A549 (cell line): Measurements from ENCODE around the gene YIPF3. TPM values are rescaled to one million over a fixed set of nuclear protein-coding genes. Genes with fewer than 3 reads are reported as not detected.

Experiments used
- ATAC-seq, 2 experiments: fragments of 200-7000 bp in 1 of 2; fragments of >200 bp in 1 of 2; cut with Nextera tagmentation in 1 of 2; cut with Tn5 transposase in 1 of 2; 3 replicates each; pipeline versions ENCODE4 v1.8.0 to v1.9.1; 2018 to 2020; ENCODE audit warnings: mild to moderate bottlenecking in 1 of 2, moderate library complexity in 1 of 2
- CTCF ChIA-PET: fragments of 300-600 bp; sonication (Branson Sonifier 250); formaldehyde crosslinking; extraction: SDS; loops from one replicate; lab custom pipeline; 2021; ENCODE audit warnings: antibody characterized with exemption, inconsistent platforms; lab: Yijun Ruan, JAX
- POLR2A ChIA-PET: fragments of 350-600 bp; formaldehyde crosslinking; extraction: SDS; loops from one replicate; lab custom pipeline; 2021; ENCODE audit warnings: antibody characterized with exemption, inconsistent platforms; lab: Yijun Ruan, JAX
- DNase-seq, 2 experiments: peaks; one replicate each; pipeline versions ENCODE4 v3.0.0 to v3.0.0-alpha.2; 2011 to 2016; ENCODE audit warnings: low read depth in 1 of 2, low spot score in 1 of 2
- FAIRE-seq: peaks from 2 replicates; lab custom pipeline; 2011; peaks lifted over from hg19 to GRCh38; lab: Jason Lieb, UNC
- H3K27ac ChIP-seq, 2 experiments: fragments of >200 bp; sonication (Bioruptor Twin); formaldehyde crosslinking; 3 replicates each; pipeline ENCODE4 v1.5.1; 2016 to 2017
- H3K4me1 ChIP-seq: fragments of >200 bp; sonication (Bioruptor Twin); formaldehyde crosslinking; 3 replicates; pipeline ENCODE4 v1.6.1; 2016
- H3K4me2 ChIP-seq: fragments of >200 bp; sonication (Bioruptor Twin); formaldehyde crosslinking; 3 replicates; pipeline ENCODE4 v1.6.1; 2016
- H3K4me3 ChIP-seq: fragments of >200 bp; sonication (Bioruptor Twin); formaldehyde crosslinking; 3 replicates; pipeline ENCODE4 v1.5.1; 2016
- H3K9me3 ChIP-seq: fragments of >200 bp; sonication (Bioruptor Twin); formaldehyde crosslinking; 3 replicates; pipeline ENCODE4 v1.6.1; 2016
- CBX8 ChIP-seq: fragments of 200-600 bp; sonication (generic); IDR thresholded peaks from 2 replicates; pipeline ENCODE4 v1.6.1; 2016
- CHD2 ChIP-seq: fragments of 150-350 bp; IDR thresholded peaks from 2 replicates; pipeline ENCODE4 v1.6.1; 2014; ENCODE audit warnings: low read length; ENCODE audit not compliant: partially characterized antibody
- FOSL2 ChIP-seq, 2 experiments: fragments of 450-650 bp in 1 of 2; fragments of >200 bp in 1 of 2; sonication (Bioruptor Twin) in 1 of 2; formaldehyde crosslinking; IDR thresholded peaks; 2 replicates each; pipeline versions ENCODE4 v1.5.0 to v1.6.1; 2016 to 2020; ENCODE audit warnings: mild to moderate bottlenecking in 1 of 2, moderate library complexity in 1 of 2
- FOXS1 ChIP-seq: fragments of 250-450 bp; sonication (Bioruptor Pico); IDR thresholded peaks from 2 replicates; pipeline ENCODE4 v1.5.0; 2020; ENCODE audit warnings: mild to moderate bottlenecking, moderate library complexity
- HOXA7 ChIP-seq: fragments of 250-450 bp; sonication (Bioruptor Pico); IDR thresholded peaks from 2 replicates; pipeline ENCODE4 v1.5.0; 2020; ENCODE audit warnings: mild to moderate bottlenecking, moderate library complexity
- HOXB5 ChIP-seq: fragments of 250-450 bp; sonication (Bioruptor Pico); IDR thresholded peaks from 2 replicates; pipeline ENCODE4 v1.5.0; 2020; ENCODE audit warnings: mild to moderate bottlenecking, moderate library complexity
- KDM5A ChIP-seq: fragments of 200-600 bp; sonication (generic); IDR thresholded peaks from 2 replicates; pipeline ENCODE4 v1.6.1; 2016; ENCODE audit warnings: antibody characterized with exemption, mild to moderate bottlenecking
- MAZ ChIP-seq: fragments of 150-350 bp; IDR thresholded peaks from 2 replicates; pipeline ENCODE4 v1.6.1; 2014; ENCODE audit warnings: antibody characterized with exemption, low read depth, low read length, borderline replicate concordance
- MYC ChIP-seq: IDR thresholded peaks from 2 replicates; pipeline ENCODE4 v1.6.1; 2012; ENCODE audit warnings: mild to moderate bottlenecking, inconsistent platforms, low read length, improper control_type of control experiment, borderline replicate concordance
- NR3C1 ChIP-seq: fragments of >200 bp; sonication (Bioruptor Twin); formaldehyde crosslinking; IDR thresholded peaks from 3 replicates; pipeline ENCODE4 v1.6.1; 2017
- PHF8 ChIP-seq: fragments of 200-600 bp; sonication (generic); IDR thresholded peaks from 2 replicates; pipeline ENCODE4 v1.6.1; 2016; ENCODE audit warnings: low read depth, mild to moderate bottlenecking, antibody characterized with exemption, moderate library complexity, borderline replicate concordance
- POLR2A ChIP-seq: IDR thresholded peaks from 2 replicates; pipeline ENCODE4 v1.6.1; 2012; ENCODE audit warnings: mild to moderate bottlenecking, low read length
- RFX5 ChIP-seq: fragments of 450-650 bp; IDR thresholded peaks from 2 replicates; pipeline ENCODE4 v1.7.1; 2014; ENCODE audit warnings: antibody characterized with exemption, mild to moderate bottlenecking, moderate library complexity
- SMC3 ChIP-seq: fragments of >200 bp; sonication (Bioruptor Twin); formaldehyde crosslinking; IDR thresholded peaks from 3 replicates; pipeline ENCODE4 v1.6.1; 2018; ENCODE audit warnings: inconsistent platforms
- TP53 ChIP-seq: fragments of 250-450 bp; sonication (Bioruptor Pico); IDR thresholded peaks from 2 replicates; pipeline ENCODE4 v1.5.0; 2021; ENCODE audit warnings: mild to moderate bottlenecking, moderate library complexity
- ZC3H11A ChIP-seq: fragments of 450-650 bp; IDR thresholded peaks from 2 replicates; pipeline ENCODE4 v1.6.1; 2014; ENCODE audit warnings: antibody characterized with exemption, mild to moderate bottlenecking
- ZNF302 ChIP-seq: fragments of 250-450 bp; sonication (Bioruptor Pico); IDR thresholded peaks from 2 replicates; pipeline ENCODE4 v1.9.0; 2021; ENCODE audit warnings: inconsistent platforms, mild to moderate bottlenecking, moderate library complexity
- WGBS: methylation state at CpG from one replicate; pipeline ENCODE4 v1.1.6; 2017; ENCODE audit errors: missing lambda C conversion rate; 5-methylcytosine and 5-hydroxymethylcytosine counted together
- polyA plus RNA-seq, 4 experiments: library from polyadenylated mRNA; depleted of rRNA in 3 of 4; stranded (reverse); fragments of >200 nt; fragmentation: RNase III in 1 of 4; extraction: RNeasy Plus Mini Kit Qiagen cat#74134 plus additional on column Dnase treatment in 1 of 4; gene quantifications; 2 replicates in 3 of 4; 3 replicates in 1 of 4; pipeline ENCODE4 v1.2.3, GENCODE V29; 2011 to 2017
- TF ChIP-seq, protein P1 (sequence below): IDR thresholded peaks from 2 replicates; pipeline ENCODE4 v1.6.1; 2012; ENCODE audit warnings: low read depth, borderline replicate concordance
- TF ChIP-seq, protein P2 (sequence below): fragments of 450-650 bp; IDR thresholded peaks from 2 replicates; pipeline ENCODE4 v1.6.1; 2014; ENCODE audit warnings: antibody characterized with exemption
- TF ChIP-seq, protein P3 (sequence below): IDR thresholded peaks from 2 replicates; pipeline ENCODE4 v1.6.1; 2012
- TF ChIP-seq, protein P4 (sequence below): fragments of >200 bp; sonication (Bioruptor Twin); formaldehyde crosslinking; IDR thresholded peaks from 3 replicates; pipeline ENCODE4 v1.5.1; 2016
- TF ChIP-seq, protein P5 (sequence below): fragments of 250-450 bp; sonication (Bioruptor Pico); IDR thresholded peaks from 2 replicates; pipeline ENCODE4 v1.5.0; 2020; ENCODE audit warnings: low read depth, mild to moderate bottlenecking, moderate library complexity
- TF ChIP-seq, protein P6 (sequence below): fragments of 250-450 bp; sonication (Bioruptor Pico); IDR thresholded peaks from 2 replicates; pipeline ENCODE4 v1.5.0; 2021; ENCODE audit warnings: mild to moderate bottlenecking, moderate library complexity, borderline replicate concordance

Gene YIPF3
- polyA plus RNA-seq, 2 of the 4 experiments (the other 2 are of a cell fraction) = 63.4 to 108 TPM

DNA sequence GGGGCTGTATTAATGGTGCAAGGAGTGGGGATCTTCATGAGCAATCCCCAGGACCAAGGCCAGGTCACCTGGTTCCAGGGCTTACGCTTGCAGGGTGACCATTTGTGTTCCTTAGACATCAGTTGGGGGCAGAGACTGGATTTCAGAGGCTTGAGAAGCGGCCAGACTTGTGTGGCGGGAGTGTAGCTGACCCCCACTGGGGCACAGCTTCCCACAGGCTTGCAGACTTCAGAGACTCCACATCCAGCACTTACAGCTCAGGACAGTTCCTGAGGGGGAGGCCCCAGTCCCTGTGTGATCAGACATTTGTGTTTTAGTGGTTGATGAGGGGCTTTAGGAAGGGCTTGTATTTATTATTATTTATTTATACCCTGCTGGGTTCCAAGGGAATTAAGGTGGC, 24.1 kb downstream of the YIPF3 start:
- Histone ChIP-seq H3K4me2 (no peak overlapping the region), H3K4me3 (no peak overlapping the region), H3K4me1 (peaks cover 16% of the 10 kb centered on the region), H3K27ac (no peak overlapping the region), H3K9me3 (no peaks in the 10 kb centered on the region)
- no peak for DNase-seq
- no peak for ATAC-seq
- POLR2A ChIA-PET = interaction anchor here (2.1 kb wide), 1 partner anchor 24 kb away, joined by 4 read pairs; the partner anchor contains the start of genes POLR1C and YIPF3
- no peak for FAIRE-seq
- CTCF ChIA-PET = interaction anchor here (0.5 to 7.1 kb wide), 5 partner anchors 10 to 264 kb away, joined by 3 to 79 read pairs (median 6); partner anchors contain the start of genes DLK2, DNPH1 and LRRC73
- 68% methylated on average over 3 of the region's 3 CpGs for WGBS
- no peak for TF ChIP-seq SMC3
- no peak for TF ChIP-seq PHF8
- TF ChIP-seq FOXS1 = no peak
- TF ChIP-seq KDM5A = no peak
- no peak for TF ChIP-seq FOSL2 (IDR thresholded peaks at IDR 0.05)
- TF ChIP-seq FOSL2 (CRISPR knock-in tag; IDR thresholded peaks at IDR 0.05) = no peak
- TF ChIP-seq TP53 (CRISPR knock-in tag) = no peak
- no peak for TF ChIP-seq HOXA7

DNA sequence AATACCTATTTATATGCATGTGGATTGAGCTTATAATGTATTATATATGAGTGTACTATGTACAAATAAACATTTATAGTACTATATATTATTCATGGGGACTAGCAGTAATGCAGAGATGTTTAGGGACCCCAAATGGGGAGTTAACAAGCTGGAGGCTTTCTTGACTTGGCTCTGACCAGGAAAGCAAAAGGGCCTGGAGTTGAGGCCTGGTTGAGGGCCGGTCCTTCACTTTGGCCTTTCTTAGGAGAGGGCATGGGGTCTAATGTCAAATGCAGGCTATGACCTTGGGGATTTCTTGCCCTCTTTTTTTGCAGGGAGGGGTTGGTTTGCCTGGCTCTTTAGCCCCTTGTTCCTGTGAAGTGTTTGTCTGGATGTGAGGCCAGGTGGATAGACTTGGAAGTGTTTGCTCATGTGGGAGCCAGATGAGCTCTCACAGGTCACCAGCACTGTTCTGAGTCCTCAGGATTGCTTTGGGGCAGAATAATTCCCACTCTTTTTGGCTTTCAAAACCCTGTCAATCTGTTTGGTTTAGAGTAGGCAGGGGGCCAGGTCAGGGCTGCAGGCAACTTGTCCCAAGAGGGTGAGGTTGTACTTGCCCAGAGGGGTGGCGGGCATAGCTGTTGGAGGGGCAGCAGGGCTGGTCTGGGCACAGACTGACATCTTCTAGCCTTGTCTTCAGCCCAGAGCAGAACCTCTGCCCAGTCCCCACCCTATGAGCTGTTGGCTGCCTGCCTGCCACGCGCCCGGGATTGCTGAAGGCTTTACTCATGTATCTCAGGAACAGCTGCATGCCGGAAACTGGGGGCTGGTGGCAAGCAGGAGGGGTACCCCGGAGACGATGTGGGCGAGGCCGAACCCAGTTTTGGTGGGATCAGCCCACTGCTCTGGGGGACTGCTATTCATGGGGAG, 24.7 kb downstream of the YIPF3 start:
- no peak overlapping the region for H3K27ac ChIP-seq
- POLR2A ChIA-PET = no interaction called here
- CTCF ChIA-PET = interaction anchor here (0.8 to 7.1 kb wide), 6 partner anchors 11 to 263 kb away, joined by 3 to 79 read pairs (median 4); partner anchors contain the start of genes DNPH1 and LRRC73
- TF ChIP-seq MYC (no peak), CBX8 (no peak), CHD2 (no peak), RFX5 (no peak), MAZ (no peak), NR3C1 (no peak), ZC3H11A (no peak), HOXB5 (no peak), ZNF302 (CRISPR knock-in tag) (no peak), POLR2A (no peak)
- TF ChIP-seq, protein P1, sequence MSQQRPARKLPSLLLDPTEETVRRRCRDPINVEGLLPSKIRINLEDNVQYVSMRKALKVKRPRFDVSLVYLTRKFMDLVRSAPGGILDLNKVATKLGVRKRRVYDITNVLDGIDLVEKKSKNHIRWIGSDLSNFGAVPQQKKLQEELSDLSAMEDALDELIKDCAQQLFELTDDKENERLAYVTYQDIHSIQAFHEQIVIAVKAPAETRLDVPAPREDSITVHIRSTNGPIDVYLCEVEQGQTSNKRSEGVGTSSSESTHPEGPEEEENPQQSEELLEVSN = no peak
- TF ChIP-seq, protein P2, sequence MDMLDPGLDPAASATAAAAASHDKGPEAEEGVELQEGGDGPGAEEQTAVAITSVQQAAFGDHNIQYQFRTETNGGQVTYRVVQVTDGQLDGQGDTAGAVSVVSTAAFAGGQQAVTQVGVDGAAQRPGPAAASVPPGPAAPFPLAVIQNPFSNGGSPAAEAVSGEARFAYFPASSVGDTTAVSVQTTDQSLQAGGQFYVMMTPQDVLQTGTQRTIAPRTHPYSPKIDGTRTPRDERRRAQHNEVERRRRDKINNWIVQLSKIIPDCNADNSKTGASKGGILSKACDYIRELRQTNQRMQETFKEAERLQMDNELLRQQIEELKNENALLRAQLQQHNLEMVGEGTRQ = no peak
- TF ChIP-seq, protein P3, sequence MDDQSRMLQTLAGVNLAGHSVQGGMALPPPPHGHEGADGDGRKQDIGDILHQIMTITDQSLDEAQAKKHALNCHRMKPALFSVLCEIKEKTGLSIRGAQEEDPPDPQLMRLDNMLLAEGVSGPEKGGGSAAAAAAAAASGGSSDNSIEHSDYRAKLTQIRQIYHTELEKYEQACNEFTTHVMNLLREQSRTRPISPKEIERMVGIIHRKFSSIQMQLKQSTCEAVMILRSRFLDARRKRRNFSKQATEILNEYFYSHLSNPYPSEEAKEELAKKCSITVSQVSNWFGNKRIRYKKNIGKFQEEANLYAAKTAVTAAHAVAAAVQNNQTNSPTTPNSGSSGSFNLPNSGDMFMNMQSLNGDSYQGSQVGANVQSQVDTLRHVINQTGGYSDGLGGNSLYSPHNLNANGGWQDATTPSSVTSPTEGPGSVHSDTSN = no peak
- TF ChIP-seq, protein P4, sequence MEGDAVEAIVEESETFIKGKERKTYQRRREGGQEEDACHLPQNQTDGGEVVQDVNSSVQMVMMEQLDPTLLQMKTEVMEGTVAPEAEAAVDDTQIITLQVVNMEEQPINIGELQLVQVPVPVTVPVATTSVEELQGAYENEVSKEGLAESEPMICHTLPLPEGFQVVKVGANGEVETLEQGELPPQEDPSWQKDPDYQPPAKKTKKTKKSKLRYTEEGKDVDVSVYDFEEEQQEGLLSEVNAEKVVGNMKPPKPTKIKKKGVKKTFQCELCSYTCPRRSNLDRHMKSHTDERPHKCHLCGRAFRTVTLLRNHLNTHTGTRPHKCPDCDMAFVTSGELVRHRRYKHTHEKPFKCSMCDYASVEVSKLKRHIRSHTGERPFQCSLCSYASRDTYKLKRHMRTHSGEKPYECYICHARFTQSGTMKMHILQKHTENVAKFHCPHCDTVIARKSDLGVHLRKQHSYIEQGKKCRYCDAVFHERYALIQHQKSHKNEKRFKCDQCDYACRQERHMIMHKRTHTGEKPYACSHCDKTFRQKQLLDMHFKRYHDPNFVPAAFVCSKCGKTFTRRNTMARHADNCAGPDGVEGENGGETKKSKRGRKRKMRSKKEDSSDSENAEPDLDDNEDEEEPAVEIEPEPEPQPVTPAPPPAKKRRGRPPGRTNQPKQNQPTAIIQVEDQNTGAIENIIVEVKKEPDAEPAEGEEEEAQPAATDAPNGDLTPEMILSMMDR = no peak
- TF ChIP-seq, protein P5, sequence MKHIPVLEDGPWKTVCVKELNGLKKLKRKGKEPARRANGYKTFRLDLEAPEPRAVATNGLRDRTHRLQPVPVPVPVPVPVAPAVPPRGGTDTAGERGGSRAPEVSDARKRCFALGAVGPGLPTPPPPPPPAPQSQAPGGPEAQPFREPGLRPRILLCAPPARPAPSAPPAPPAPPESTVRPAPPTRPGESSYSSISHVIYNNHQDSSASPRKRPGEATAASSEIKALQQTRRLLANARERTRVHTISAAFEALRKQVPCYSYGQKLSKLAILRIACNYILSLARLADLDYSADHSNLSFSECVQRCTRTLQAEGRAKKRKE (CRISPR knock-in tag) = no peak
- TF ChIP-seq, protein P6, sequence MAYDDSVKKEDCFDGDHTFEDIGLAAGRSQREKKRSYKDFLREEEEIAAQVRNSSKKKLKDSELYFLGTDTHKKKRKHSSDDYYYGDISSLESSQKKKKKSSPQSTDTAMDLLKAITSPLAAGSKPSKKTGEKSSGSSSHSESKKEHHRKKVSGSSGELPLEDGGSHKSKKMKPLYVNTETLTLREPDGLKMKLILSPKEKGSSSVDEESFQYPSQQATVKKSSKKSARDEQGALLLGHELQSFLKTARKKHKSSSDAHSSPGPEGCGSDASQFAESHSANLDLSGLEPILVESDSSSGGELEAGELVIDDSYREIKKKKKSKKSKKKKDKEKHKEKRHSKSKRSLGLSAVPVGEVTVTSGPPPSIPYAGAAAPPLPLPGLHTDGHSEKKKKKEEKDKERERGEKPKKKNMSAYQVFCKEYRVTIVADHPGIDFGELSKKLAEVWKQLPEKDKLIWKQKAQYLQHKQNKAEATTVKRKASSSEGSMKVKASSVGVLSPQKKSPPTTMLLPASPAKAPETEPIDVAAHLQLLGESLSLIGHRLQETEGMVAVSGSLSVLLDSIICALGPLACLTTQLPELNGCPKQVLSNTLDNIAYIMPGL (CRISPR knock-in tag) = no peak
- ATAC-seq (no peak), DNase-seq (no peak), FAIRE-seq (no peak)
- peaks cover 16% of the 10 kb centered on the region for H3K4me1 ChIP-seq
- 86% methylated on average over 4 of the region's 10 CpGs for WGBS
- H3K4me2 ChIP-seq = no peak overlapping the region
- H3K4me3 ChIP-seq = no peak overlapping the region
- no peaks in the 10 kb centered on the region for H3K9me3 ChIP-seq
